ENCODE results near the gene UCMA.

DNA sequence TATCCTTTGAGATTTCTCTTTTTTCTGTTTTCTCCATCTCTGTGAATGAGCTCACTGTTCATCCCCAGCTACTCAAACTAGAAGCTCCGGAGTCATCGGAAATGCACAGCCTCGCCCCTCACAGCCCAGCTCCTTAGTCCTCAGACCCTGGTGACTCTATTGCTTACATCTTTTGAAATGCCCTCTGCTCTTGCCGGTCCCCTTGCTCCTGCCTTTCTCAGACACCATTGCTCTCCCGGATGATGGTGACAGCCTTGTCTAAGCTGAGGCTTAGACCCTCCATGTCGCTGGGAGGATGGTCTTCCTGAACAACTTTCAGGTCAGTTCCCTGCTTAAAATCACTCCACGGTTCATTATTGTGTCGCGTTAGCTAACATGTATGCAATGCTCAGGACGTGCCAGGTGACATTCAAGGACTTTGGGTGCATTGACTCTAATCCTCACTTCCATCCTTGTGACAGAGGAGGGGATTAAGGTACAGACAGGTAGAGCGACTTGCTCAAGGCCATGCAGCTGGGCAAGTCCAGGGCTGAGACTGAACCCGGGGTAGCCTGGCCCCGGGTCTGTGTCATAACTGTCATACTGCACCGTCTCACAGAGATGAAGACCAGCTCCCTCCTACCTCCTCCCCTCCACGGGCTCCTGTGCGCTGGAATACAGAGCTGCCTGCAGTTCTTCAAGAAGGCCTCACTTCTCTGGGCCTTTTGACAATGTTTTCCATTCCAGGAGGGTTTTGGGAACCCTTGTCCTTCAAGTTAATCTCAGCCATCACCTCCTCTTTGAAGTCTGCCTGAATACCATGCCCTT is 4.3 kb upstream of the UCMA start:
- TF ChIP-seq POLR2AphosphoS5 (IDR thresholded peaks at IDR 0.05; ENCODE audit: low read depth, low read length) (no peak), POLR2A (IDR thresholded peaks at IDR 0.05; ENCODE audit: low read depth, low read length) (no peak), TAF1 (IDR thresholded peaks at IDR 0.05; ENCODE audit: borderline replicate concordance, low read depth, low read length) (no peak)
